Measurements from ENCODE around the gene STK39.
A peak's percentile ranks its signal among the peaks of the same experiment; 100 is the strongest.

The STK39 gene

DNA sequence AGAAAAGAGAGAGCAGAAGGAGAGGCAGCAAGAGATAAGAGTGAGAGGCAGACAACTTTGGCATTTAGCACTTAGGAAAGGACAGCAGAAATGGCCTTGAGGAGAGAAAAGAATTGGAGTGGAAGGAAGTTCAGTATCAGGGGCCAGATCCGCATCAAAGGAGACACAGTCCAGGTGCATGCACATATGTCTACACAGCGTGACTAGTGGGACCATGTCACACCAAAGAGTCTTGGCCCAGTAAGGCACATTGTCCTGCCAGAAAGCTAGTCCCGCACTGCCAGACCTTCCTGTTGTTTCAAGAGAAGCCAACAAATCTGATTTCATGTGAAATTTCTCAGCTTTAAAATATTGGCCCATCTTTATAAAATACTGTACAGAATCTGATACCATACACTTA lies 8.5 kb upstream of the STK39 start:
- no peaks in the 10 kb centered on the region for H3K4me1 ChIP-seq (ENCODE audit: insufficient read depth, low read length)
- H3K9me3 ChIP-seq (ENCODE audit: low read length), result no peaks in the 10 kb centered on the region
- H3K27ac ChIP-seq (ENCODE audit: low read depth, low read length), result no peak overlapping the region
- H3K36me3 ChIP-seq (ENCODE audit: insufficient read depth, low read length), result no peaks in the 10 kb centered on the region
- no peaks in the 10 kb centered on the region for H3K27me3 ChIP-seq (ENCODE audit: control insufficient read depth in 1 of 2, insufficient read depth in 2 of 2, low read length in 2 of 2)
- H3K9ac ChIP-seq (ENCODE audit: low read length), result no peak overlapping the region
- no peak overlapping the region for H3K4me3 ChIP-seq (ENCODE audit: low read depth in 1 of 2, low read length in 2 of 2)

- Histone ChIP-seq H3K27ac (ENCODE audit: low read depth, low read length) (no peak overlapping the region), H3K9ac (ENCODE audit: low read length) (no peak overlapping the region), H3K36me3 (ENCODE audit: insufficient read depth, low read length) (no peaks in the 10 kb centered on the region), H3K27me3 (ENCODE audit: control insufficient read depth in 1 of 2, insufficient read depth in 2 of 2, low read length in 2 of 2) (no peaks in the 10 kb centered on the region), H3K4me1 (ENCODE audit: insufficient read depth, low read length) (no peaks in the 10 kb centered on the region), H3K4me3 (ENCODE audit: low read depth in 1 of 2, low read length in 2 of 2) (no peak overlapping the region), H3K9me3 (ENCODE audit: low read length) (no peaks in the 10 kb centered on the region)
These were observed 7.7 kb upstream of the STK39 start for GRCh38 chr2:168255103-168255502.

DNA sequence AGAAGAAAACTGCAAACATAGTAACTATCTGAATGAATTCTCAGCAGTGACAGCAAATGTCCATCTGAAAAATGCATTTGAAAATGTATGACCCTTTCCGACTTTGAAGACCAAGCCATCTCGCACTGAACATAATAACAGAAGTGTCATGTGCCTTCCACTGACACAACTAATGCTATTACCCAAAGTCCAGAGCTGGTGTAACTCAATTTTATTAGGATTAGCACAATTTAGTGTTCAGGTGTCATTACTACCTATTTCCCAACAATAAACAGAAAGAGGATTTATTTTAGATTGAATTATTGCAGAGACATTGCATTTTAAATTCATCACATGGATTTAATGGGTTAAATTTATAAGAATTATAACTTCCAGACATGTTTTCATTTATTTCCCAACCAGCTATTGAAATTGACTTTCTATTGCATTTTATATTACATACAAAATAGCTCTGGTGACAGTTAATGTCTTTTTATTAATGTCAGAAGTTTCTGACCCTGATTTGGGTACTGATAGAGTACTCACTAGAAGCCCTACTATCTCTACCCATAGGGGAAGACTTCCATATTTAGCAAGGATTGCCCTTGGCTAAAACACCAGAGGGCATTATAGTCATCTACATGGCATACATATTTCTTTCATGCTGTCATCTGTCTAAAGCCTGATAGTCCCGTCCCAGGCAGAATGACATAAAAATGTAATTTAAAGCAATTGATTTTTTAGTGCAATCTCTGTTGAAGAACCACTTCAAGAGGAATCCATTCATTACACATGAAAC lies 7.0 kb upstream of the STK39 start:
- Histone ChIP-seq H3K27me3 (ENCODE audit: control insufficient read depth in 1 of 2, insufficient read depth in 2 of 2, low read length in 2 of 2) (no peaks in the 10 kb centered on the region), H3K9me3 (ENCODE audit: low read length) (no peaks in the 10 kb centered on the region), H3K9ac (ENCODE audit: low read length) (no peak overlapping the region), H3K4me1 (ENCODE audit: insufficient read depth, low read length) (no peaks in the 10 kb centered on the region), H3K27ac (ENCODE audit: low read depth, low read length) (no peak overlapping the region), H3K4me3 (ENCODE audit: low read depth in 1 of 2, low read length in 2 of 2) (no peak overlapping the region), H3K36me3 (ENCODE audit: insufficient read depth, low read length) (no peaks in the 10 kb centered on the region)

GRCh38 chr2:168253379-168253778 lies 6.0 kb upstream of the STK39 start:
- no peaks in the 10 kb centered on the region for H3K27me3 ChIP-seq (ENCODE audit: control insufficient read depth in 1 of 2, insufficient read depth in 2 of 2, low read length in 2 of 2)
- no peak overlapping the region for H3K9ac ChIP-seq (ENCODE audit: low read length)
- H3K27ac ChIP-seq (ENCODE audit: low read depth, low read length), result no peak overlapping the region
- no peaks in the 10 kb centered on the region for H3K9me3 ChIP-seq (ENCODE audit: low read length)
- no peak overlapping the region for H3K4me3 ChIP-seq (ENCODE audit: low read depth in 1 of 2, low read length in 2 of 2)
- H3K36me3 ChIP-seq (ENCODE audit: insufficient read depth, low read length), result no peaks in the 10 kb centered on the region
- no peaks in the 10 kb centered on the region for H3K4me1 ChIP-seq (ENCODE audit: insufficient read depth, low read length)

DNA sequence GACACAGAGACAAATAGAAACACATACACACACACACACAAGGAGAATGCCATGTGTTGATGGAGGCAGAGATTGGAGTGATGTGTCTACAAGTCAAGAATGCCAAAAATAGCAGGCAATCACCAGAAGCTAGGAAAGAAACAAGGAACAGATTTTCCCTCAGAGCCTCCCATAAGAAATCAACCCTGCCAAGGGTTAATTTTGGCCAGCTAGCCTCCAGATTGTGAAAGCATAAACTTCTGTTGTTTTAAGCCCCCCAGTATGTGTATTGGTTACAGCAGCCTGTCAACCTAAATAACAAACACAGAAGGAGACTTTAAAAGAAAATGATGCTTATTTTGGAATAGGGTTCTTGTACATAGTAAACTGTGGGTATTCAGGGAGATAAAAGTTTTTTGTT lies 5.6 kb upstream of the STK39 start:
- Histone ChIP-seq H3K27me3 (ENCODE audit: control insufficient read depth in 1 of 2, insufficient read depth in 2 of 2, low read length in 2 of 2) (no peaks in the 10 kb centered on the region), H3K9ac (ENCODE audit: low read length) (no peak overlapping the region), H3K9me3 (ENCODE audit: low read length) (no peaks in the 10 kb centered on the region), H3K4me3 (ENCODE audit: low read depth in 1 of 2, low read length in 2 of 2) (no peak overlapping the region), H3K27ac (ENCODE audit: low read depth, low read length) (no peak overlapping the region), H3K36me3 (ENCODE audit: insufficient read depth, low read length) (no peaks in the 10 kb centered on the region), H3K4me1 (ENCODE audit: insufficient read depth, low read length) (no peaks in the 10 kb centered on the region)

DNA sequence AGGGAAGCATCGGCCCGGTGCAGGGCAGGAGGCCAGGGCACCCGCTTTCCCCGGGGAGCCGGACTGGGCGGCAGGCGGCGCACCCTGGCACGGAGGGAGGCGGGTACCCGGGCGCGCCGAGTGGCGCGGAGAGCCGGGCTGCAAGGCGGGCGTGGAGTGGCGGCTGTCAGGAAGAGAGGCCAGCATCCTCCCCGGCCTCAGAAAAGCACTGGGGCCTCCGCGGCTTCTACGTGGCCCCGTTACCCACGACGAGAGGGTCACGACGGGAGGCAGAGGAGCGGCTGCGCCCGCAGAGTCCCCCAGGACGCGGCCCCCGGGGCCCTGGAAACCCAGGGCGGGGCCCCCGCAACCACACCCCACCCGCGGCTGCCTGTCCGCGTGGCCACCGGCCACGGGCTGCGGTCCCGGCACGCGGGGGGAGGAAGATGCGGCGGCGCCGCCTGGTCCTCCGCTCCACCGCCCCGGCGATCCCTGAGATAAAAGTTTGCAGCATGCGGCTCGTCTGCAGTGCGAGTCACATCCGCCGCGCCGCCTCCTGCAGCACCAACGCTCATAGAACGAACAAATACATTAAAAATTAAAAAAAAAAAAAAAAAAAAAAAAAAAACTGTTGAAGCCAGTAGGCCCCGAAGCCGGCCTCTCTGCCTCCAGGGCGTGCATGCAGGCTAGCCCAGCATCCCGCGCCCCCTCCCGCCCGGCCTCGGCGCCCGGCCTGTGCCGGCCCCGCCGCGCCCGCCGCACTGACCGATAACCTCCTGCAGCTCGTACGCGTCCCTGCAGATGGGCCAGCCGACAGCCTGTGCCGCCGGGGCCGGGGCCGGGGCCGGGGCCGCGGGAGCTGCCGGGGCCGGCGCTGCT lies 683 bp downstream of the STK39 start:
- peak overlapping the region; percentile 65 to 84 for H3K4me3 ChIP-seq (ENCODE audit: low read depth in 1 of 2, low read length in 2 of 2)
- no peaks in the 10 kb centered on the region for H3K27me3 ChIP-seq (ENCODE audit: control insufficient read depth in 1 of 2, insufficient read depth in 2 of 2, low read length in 2 of 2)
- peaks cover 7% of the 10 kb centered on the region for H3K4me1 ChIP-seq (ENCODE audit: insufficient read depth, low read length)
- H3K9me3 ChIP-seq (ENCODE audit: low read length), result no peaks in the 10 kb centered on the region
- no peaks in the 10 kb centered on the region for H3K36me3 ChIP-seq (ENCODE audit: insufficient read depth, low read length)
- H3K9ac ChIP-seq (ENCODE audit: low read length), result peak overlapping the region; percentile 33
- peak overlapping the region; percentile 56 for H3K27ac ChIP-seq (ENCODE audit: low read depth, low read length)

GRCh38 chr2:168246072-168246482 lies 1.3 kb downstream of the STK39 start:
- H3K9me3 ChIP-seq (ENCODE audit: low read length), result no peaks in the 10 kb centered on the region
- H3K27ac ChIP-seq (ENCODE audit: low read depth, low read length), result peak overlapping the region; percentile 56
- no peaks in the 10 kb centered on the region for H3K36me3 ChIP-seq (ENCODE audit: insufficient read depth, low read length)
- peaks cover 13% of the 10 kb centered on the region for H3K4me1 ChIP-seq (ENCODE audit: insufficient read depth, low read length)
- H3K9ac ChIP-seq (ENCODE audit: low read length), result peak overlapping the region; percentile 33
- no peaks in the 10 kb centered on the region for H3K27me3 ChIP-seq (ENCODE audit: control insufficient read depth in 1 of 2, insufficient read depth in 2 of 2, low read length in 2 of 2)
- H3K4me3 ChIP-seq (ENCODE audit: low read depth in 1 of 2, low read length in 2 of 2), result peak overlapping the region; percentile 65 to 84

- no peak overlapping the region for H3K27ac ChIP-seq (ENCODE audit: low read depth, low read length)
- H3K27me3 ChIP-seq (ENCODE audit: control insufficient read depth in 1 of 2, insufficient read depth in 2 of 2, low read length in 2 of 2), result no peaks in the 10 kb centered on the region
- no peak overlapping the region for H3K4me3 ChIP-seq (ENCODE audit: low read depth in 1 of 2, low read length in 2 of 2)
- H3K36me3 ChIP-seq (ENCODE audit: insufficient read depth, low read length), result no peaks in the 10 kb centered on the region
- no peak overlapping the region for H3K9ac ChIP-seq (ENCODE audit: low read length)
- no peaks in the 10 kb centered on the region for H3K9me3 ChIP-seq (ENCODE audit: low read length)
- peaks cover 13% of the 10 kb centered on the region for H3K4me1 ChIP-seq (ENCODE audit: insufficient read depth, low read length)
These were observed 2.1 kb downstream of the STK39 start for GRCh38 chr2:168245074-168245825.

GRCh38 chr2:168244318-168244717 lies 3.1 kb downstream of the STK39 start:
- Histone ChIP-seq H3K4me1 (ENCODE audit: insufficient read depth, low read length) (peaks cover 13% of the 10 kb centered on the region), H3K4me3 (ENCODE audit: low read depth in 1 of 2, low read length in 2 of 2) (no peak overlapping the region), H3K36me3 (ENCODE audit: insufficient read depth, low read length) (no peaks in the 10 kb centered on the region), H3K27me3 (ENCODE audit: control insufficient read depth in 1 of 2, insufficient read depth in 2 of 2, low read length in 2 of 2) (no peaks in the 10 kb centered on the region), H3K9ac (ENCODE audit: low read length) (no peak overlapping the region), H3K27ac (ENCODE audit: low read depth, low read length) (no peak overlapping the region), H3K9me3 (ENCODE audit: low read length) (no peaks in the 10 kb centered on the region)

DNA sequence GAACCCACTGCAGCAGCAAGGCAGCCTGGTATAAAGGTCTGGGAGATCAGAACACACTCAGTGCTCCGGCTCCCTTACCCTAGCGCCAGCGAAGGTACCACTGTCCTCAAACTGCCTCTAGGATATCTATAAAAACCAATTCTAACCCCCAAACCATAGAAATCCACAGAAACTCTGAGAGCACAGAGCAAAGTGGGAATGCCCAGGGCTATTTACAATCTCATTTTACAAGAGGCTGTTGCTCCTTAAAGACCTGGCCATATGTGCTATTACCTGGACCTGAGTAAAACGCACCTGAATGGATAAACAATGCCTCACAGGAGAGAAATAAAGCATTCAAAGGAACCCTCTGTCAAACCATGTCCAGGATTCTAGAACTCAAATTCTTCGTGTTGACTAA lies 4.3 kb downstream of the STK39 start:
- Histone ChIP-seq H3K27ac (ENCODE audit: low read depth, low read length) (no peak overlapping the region), H3K36me3 (ENCODE audit: insufficient read depth, low read length) (no peaks in the 10 kb centered on the region), H3K9ac (ENCODE audit: low read length) (no peak overlapping the region), H3K4me1 (ENCODE audit: insufficient read depth, low read length) (peaks cover 13% of the 10 kb centered on the region), H3K4me3 (ENCODE audit: low read depth in 1 of 2, low read length in 2 of 2) (no peak overlapping the region), H3K9me3 (ENCODE audit: low read length) (no peaks in the 10 kb centered on the region), H3K27me3 (ENCODE audit: control insufficient read depth in 1 of 2, insufficient read depth in 2 of 2, low read length in 2 of 2) (no peaks in the 10 kb centered on the region)

GRCh38 chr2:168241746-168242145 lies 5.6 kb downstream of the STK39 start:
- no peaks in the 10 kb centered on the region for H3K27me3 ChIP-seq (ENCODE audit: control insufficient read depth in 1 of 2, insufficient read depth in 2 of 2, low read length in 2 of 2)
- no peak overlapping the region for H3K27ac ChIP-seq (ENCODE audit: low read depth, low read length)
- no peak overlapping the region for H3K9ac ChIP-seq (ENCODE audit: low read length)
- H3K4me3 ChIP-seq (ENCODE audit: low read depth in 1 of 2, low read length in 2 of 2), result no peak overlapping the region
- no peaks in the 10 kb centered on the region for H3K36me3 ChIP-seq (ENCODE audit: insufficient read depth, low read length)
- peaks cover 13% of the 10 kb centered on the region for H3K4me1 ChIP-seq (ENCODE audit: insufficient read depth, low read length)
- H3K9me3 ChIP-seq (ENCODE audit: low read length), result no peaks in the 10 kb centered on the region

All from muscle layer of colon (tissue), 2 donors.